Astrocyte (in vitro differentiated cells and primary cell): ENCODE data around the gene PACSIN1. TPM values are rescaled to one million over a fixed set of nuclear protein-coding genes. Genes with fewer than 3 reads are reported as not detected.

ENCODE experiments used
- DNase-seq: peaks from one replicate; pipeline ENCODE4 v3.0.0-alpha.2; 2010; ENCODE audit warnings: low read depth
- FAIRE-seq: peaks from 2 replicates; lab custom pipeline; 2011; peaks lifted over from hg19 to GRCh38; lab: Jason Lieb, UNC
- H2AFZ ChIP-seq: 2 replicates; pipeline ENCODE4 v1.6.0; 2012; ENCODE audit warnings: low read depth, low read length, inconsistent platforms
- H3K27ac ChIP-seq: 2 replicates; pipeline ENCODE4 v1.5.1; 2011; ENCODE audit warnings: low read depth, low read length, inconsistent platforms
- H3K27me3 ChIP-seq: 2 replicates; pipeline ENCODE4 v1.6.0; 2011; ENCODE audit warnings: low read length, inconsistent platforms; ENCODE audit not compliant: insufficient read depth
- H3K36me3 ChIP-seq: 2 replicates; pipeline ENCODE4 v1.5.1; 2011; ENCODE audit warnings: low read length, inconsistent platforms; ENCODE audit not compliant: insufficient read depth
- H3K4me1 ChIP-seq: 2 replicates; pipeline ENCODE4 v1.5.1; 2011; ENCODE audit warnings: low read length, inconsistent platforms; ENCODE audit not compliant: insufficient read depth
- H3K4me2 ChIP-seq: 2 replicates; pipeline ENCODE4 v1.6.0; 2012; ENCODE audit warnings: low read length, inconsistent platforms
- H3K4me3 ChIP-seq: 2 replicates; pipeline ENCODE4 v1.5.1; 2011; ENCODE audit warnings: low read depth, mild to moderate bottlenecking, low read length, inconsistent platforms; ENCODE audit not compliant: insufficient read depth
- H3K79me2 ChIP-seq: 2 replicates; pipeline ENCODE4 v1.6.0; 2012; ENCODE audit warnings: mild to moderate bottlenecking, low read length, inconsistent platforms; ENCODE audit not compliant: insufficient read depth
- H3K9ac ChIP-seq: 2 replicates; pipeline ENCODE4 v1.6.0; 2012; ENCODE audit warnings: mild to moderate bottlenecking, low read length, inconsistent platforms
- H3K9me3 ChIP-seq: 2 replicates; pipeline ENCODE4 v1.5.1; 2012; ENCODE audit warnings: low read depth, mild to moderate bottlenecking, low read length, inconsistent platforms; ENCODE audit not compliant: insufficient read depth
- H4K20me1 ChIP-seq: 2 replicates; pipeline ENCODE4 v1.6.0; 2012; ENCODE audit warnings: low read length, inconsistent platforms; ENCODE audit not compliant: insufficient read depth
- H3K27ac Mint-ChIP-seq: one replicate; pipeline ENCODE4 v1.8.0; 2021; ENCODE audit warnings: mild to moderate bottlenecking, mixed read lengths; ENCODE audit not compliant: unreplicated experiment
- H3K27me3 Mint-ChIP-seq: one replicate; pipeline ENCODE4 v1.8.0; 2021; ENCODE audit warnings: low read depth, mixed read lengths; ENCODE audit not compliant: unreplicated experiment
- H3K36me3 Mint-ChIP-seq: one replicate; pipeline ENCODE4 v1.8.0; 2021; ENCODE audit warnings: low read depth, mixed read lengths; ENCODE audit not compliant: unreplicated experiment
- H3K4me1 Mint-ChIP-seq: one replicate; pipeline ENCODE4 v1.8.0; 2021; ENCODE audit warnings: low read depth, mixed read lengths; ENCODE audit not compliant: unreplicated experiment
- H3K4me3 Mint-ChIP-seq: one replicate; pipeline ENCODE4 v1.8.0; 2021; ENCODE audit warnings: mild to moderate bottlenecking, moderate library complexity, mixed read lengths; ENCODE audit not compliant: unreplicated experiment
- H3K9me3 Mint-ChIP-seq: one replicate; pipeline ENCODE4 v1.8.0; 2021; ENCODE audit warnings: mild to moderate bottlenecking, mixed read lengths; ENCODE audit not compliant: unreplicated experiment
- CTCF ChIP-seq: IDR thresholded peaks from 2 replicates; pipeline ENCODE4 v1.5.1; 2011; ENCODE audit warnings: low read depth, mild to moderate bottlenecking, inconsistent platforms, low read length, moderate library complexity; ENCODE audit not compliant: insufficient read depth
- EZH2 ChIP-seq: IDR thresholded peaks from 2 replicates; pipeline ENCODE4 v1.6.1; 2012; ENCODE audit warnings: mild to moderate bottlenecking, low read length, inconsistent platforms; ENCODE audit not compliant: insufficient read depth
- total RNA-seq: library from RNA; stranded (reverse); gene quantifications from 2 replicates; pipeline ENCODE4 v1.2.1, GENCODE V29; 2021

PACSIN1 gene
- total RNA-seq, 1 donor from 2014 or later = 0.32 TPM

GRCh38 chr6:34511214-34511914 is 45.5 kb downstream of the PACSIN1 start:
- no peak for TF ChIP-seq EZH2
- TF ChIP-seq CTCF = no peak
- Histone ChIP-seq H3K79me2 (no peaks in the 10 kb centered on the region), H4K20me1 (no peaks in the 10 kb centered on the region), H3K4me2 (no peak overlapping the region), H3K4me1 (peaks cover 5% of the 10 kb centered on the region), H2AFZ (no peak overlapping the region), H3K27ac (no peak overlapping the region), H3K9me3 (no peaks in the 10 kb centered on the region), H3K9ac (no peak overlapping the region), H3K27me3 (peaks cover 7% of the 10 kb centered on the region), H3K4me3 (no peak overlapping the region), H3K36me3 (no peaks in the 10 kb centered on the region)
- Mint-ChIP-seq H3K36me3 (no peaks in the 10 kb centered on the region), H3K27me3 (peaks cover 20% of the 10 kb centered on the region), H3K4me3 (no peak overlapping the region), H3K4me1 (no peaks in the 10 kb centered on the region), H3K27ac (no peak overlapping the region), H3K9me3 (no peaks in the 10 kb centered on the region)
- FAIRE-seq (no peak), DNase-seq (no peak)

- no peak for FAIRE-seq
- H3K79me2 ChIP-seq = no peaks in the 10 kb centered on the region
- H3K36me3 Mint-ChIP-seq = no peaks in the 10 kb centered on the region
- H3K27me3 Mint-ChIP-seq = peaks cover 24% of the 10 kb centered on the region
- no peak overlapping the region for H3K4me3 ChIP-seq
- no peaks in the 10 kb centered on the region for H4K20me1 ChIP-seq
- H2AFZ ChIP-seq = no peak overlapping the region
- H3K9ac ChIP-seq = no peak overlapping the region
- H3K4me3 Mint-ChIP-seq = no peak overlapping the region
- no peak overlapping the region for H3K27ac Mint-ChIP-seq
- no peak for TF ChIP-seq EZH2
- no peak for TF ChIP-seq CTCF
- H3K36me3 ChIP-seq = no peaks in the 10 kb centered on the region
- no peak overlapping the region for H3K4me2 ChIP-seq
- H3K9me3 ChIP-seq = no peaks in the 10 kb centered on the region
- peaks cover 5% of the 10 kb centered on the region for H3K4me1 ChIP-seq
- H3K9me3 Mint-ChIP-seq = no peaks in the 10 kb centered on the region
- H3K27me3 ChIP-seq = peaks cover 7% of the 10 kb centered on the region
- H3K27ac ChIP-seq = no peak overlapping the region
- DNase-seq = no peak
- H3K4me1 Mint-ChIP-seq = no peaks in the 10 kb centered on the region
These were observed 46.2 kb downstream of the PACSIN1 start for GRCh38 chr6:34511915-34512737.

GRCh38 chr6:34512738-34513115 is 46.9 kb downstream of the PACSIN1 start:
- no peaks in the 10 kb centered on the region for H3K36me3 ChIP-seq
- no peak overlapping the region for H3K9ac ChIP-seq
- Mint-ChIP-seq H3K27ac (no peak overlapping the region), H3K27me3 (peaks cover 29% of the 10 kb centered on the region), H3K36me3 (no peaks in the 10 kb centered on the region), H3K9me3 (no peaks in the 10 kb centered on the region), H3K4me1 (no peaks in the 10 kb centered on the region), H3K4me3 (no peak overlapping the region)
- no peak for FAIRE-seq
- H3K4me2 ChIP-seq = no peak overlapping the region
- peaks cover 7% of the 10 kb centered on the region for H3K27me3 ChIP-seq
- H4K20me1 ChIP-seq = no peaks in the 10 kb centered on the region
- no peak overlapping the region for H3K27ac ChIP-seq
- H3K9me3 ChIP-seq = no peaks in the 10 kb centered on the region
- no peak overlapping the region for H2AFZ ChIP-seq
- TF ChIP-seq CTCF = no peak
- TF ChIP-seq EZH2 = no peak
- no peaks in the 10 kb centered on the region for H3K79me2 ChIP-seq
- peaks cover 5% of the 10 kb centered on the region for H3K4me1 ChIP-seq
- H3K4me3 ChIP-seq = no peak overlapping the region
- no peak for DNase-seq
